Measurements from ENCODE around the gene SP7.
"Not testable (repeated sequence)": the region's sequence is repeated elsewhere in the genome, so short reads cannot be mapped to it uniquely, and the experiment has no call there.

SP7 gene

DNA sequence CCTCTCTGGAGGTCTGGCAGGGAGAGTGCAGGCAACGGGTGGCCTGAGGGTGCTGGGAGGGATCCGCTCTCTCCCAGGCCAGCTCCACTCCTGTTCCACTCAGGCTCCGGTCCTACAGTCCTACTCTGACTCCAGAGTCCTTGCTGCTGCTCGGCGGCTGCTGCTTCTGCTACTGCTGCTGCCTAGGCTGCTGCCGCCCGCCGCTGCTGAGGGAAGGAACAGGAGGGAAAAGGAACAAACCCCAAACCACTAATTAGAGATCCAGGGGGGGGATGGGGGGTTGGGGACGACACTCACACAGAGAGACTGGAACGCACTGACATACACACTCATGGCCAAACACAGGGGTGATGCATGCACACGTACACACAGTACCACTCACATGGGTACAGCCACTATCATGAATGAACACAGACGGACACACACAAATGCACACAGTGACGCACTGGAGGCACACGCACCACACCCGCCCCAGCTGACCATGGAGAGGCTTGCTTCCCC is at the start of gene SP7:
Gene SP7 (minus strand): TSS at position 174 of the 501 bp plus-strand sequence. CDS start 708 bp downstream, outside the sequence.
- peak; percentile 57 for DNase-seq (ENCODE audit: low read depth, low spot score)

GRCh38 chr12:53383258-53383657 is 47.1 kb upstream of the SP7 start:
- DNase-seq (ENCODE audit: low read depth, low spot score) = no peak

DNA sequence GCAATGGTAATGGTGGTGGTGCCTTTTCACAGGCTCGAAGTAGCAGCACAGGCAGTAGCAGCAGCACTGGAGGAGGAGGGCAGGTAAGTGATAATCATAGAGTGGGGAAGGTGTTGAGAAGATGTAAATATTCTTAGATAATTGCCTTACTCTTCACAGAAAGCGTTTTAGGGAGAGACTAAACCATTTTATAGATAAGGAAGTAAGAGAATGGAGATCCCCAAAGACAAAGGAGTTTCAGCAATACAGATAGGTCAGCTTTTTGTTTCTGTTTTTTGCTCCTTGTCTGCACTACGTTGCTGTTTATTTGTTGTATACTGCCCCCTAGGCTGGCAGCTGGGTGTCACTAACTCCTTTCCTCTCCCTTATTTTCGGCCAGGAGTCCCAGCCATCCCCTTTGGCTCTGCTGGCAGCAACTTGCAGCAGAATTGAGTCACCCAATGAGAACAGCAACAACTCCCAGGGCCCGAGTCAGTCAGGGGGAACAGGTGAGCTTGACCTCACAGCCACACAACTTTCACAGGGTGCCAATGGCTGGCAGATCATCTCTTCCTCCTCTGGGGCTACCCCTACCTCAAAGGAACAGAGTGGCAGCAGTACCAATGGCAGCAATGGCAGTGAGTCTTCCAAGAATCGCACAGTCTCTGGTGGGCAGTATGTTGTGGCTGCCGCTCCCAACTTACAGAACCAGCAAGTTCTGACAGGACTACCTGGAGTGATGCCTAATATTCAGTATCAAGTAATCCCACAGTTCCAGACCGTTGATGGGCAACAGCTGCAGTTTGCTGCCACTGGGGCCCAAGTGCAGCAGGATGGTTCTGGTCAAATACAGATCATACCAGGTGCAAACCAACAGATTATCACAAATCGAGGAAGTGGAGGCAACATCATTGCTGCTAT is 45.8 kb upstream of the SP7 start:
- DNase-seq (ENCODE audit: low read depth, low spot score) = peak; percentile 71

GRCh38 chr12:53380794-53381730 is 44.9 kb upstream of the SP7 start:
- peak; percentile 33 for DNase-seq (ENCODE audit: low read depth, low spot score)

- peak; percentile 98 for DNase-seq (ENCODE audit: low read depth, low spot score)
Observed at GRCh38 chr12:53380104-53380793, 44.1 kb upstream of the SP7 start, which contains the start of gene SP1. SP1 (plus strand) TSS chr12:53380176; CDS start chr12:53380292, 116 bp downstream.

DNA sequence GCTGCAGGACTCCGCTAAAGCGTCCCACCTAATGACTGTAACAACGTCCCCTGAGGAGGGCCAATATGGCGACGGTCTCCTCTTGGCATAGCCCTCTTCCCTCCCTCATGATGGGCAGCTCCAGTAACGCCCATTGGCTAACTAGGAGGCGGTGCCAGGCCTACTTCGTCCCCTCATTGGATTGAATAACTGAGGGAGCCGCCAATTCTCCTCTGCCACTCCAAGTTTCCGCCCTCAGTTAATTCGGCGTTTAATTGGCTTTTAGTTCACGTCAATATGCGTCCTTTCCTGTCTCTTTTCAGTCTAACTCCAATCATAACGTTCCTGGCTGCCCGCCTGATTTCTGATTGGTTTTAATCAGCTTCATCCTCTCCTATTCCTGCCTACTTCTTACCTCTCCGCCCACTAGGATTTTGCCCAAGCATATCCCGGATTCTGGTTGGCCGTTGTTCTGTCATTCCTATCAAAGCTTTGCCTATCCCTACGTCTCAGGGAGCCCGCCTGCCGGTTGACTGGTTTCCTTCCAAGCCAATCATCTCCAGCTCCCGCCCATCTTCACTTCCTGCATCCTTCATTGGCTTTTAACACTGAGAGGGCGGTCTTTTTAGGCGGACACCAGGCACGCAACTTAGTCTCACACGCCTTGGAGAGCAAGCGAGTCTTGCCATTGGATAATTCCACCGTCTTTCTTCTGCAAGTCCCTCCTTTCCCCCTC is 43.4 kb upstream of the SP7 start:
- DNase-seq (ENCODE audit: low read depth, low spot score) = peak; percentile 100

DNA sequence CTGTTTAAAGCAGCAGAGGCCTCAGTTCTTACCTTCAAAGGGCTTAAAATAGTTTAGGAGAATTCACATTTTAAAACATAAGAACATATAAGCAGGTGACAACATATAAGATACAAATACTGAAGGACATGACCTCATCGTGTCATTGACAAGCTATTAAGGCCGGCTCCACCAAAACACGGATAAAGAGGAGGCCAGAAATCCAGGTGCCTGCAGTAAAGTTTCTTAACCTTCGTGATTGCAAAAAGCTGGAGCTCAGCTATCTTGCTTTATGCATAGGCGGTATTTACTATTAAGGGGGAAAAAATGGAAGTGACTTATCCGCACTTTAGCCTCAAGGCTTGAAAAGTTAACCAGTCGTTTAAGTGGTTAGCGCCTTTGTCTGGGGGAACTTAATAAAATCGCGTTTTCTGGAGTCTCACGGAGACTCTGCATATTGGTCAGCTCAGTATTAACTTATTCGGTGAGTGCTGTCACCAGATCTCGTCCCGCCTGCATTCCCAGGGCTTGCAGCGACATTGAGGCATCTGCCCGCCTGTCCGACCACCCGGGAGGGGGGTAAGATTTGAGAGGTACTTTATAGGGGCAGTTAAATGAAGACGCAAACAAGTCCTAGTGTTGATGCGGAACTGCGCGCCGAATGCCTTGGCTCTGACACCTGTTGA is 42.7 kb upstream of the SP7 start:
- peak; percentile 24 for DNase-seq (ENCODE audit: low read depth, low spot score)

DNA sequence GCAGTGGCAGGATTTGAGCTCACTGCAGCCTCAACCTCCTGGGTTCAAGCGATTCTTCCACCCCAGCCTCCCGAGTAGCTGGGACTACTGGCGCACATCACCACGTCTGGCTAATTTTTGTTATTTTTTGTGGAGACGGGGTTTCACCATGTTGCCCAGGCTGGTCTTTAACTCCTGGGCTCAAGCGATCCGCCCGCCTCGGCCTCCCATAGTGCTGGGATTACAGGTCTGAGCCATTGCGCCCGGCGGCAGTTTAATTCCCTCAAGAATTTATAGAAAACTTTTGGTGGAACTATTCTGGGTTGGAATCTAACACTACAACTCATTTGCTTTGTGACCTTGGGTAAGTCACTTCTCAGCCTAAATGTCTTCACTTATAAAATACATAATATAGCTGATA is 42.1 kb upstream of the SP7 start:
- no peak for DNase-seq (ENCODE audit: low read depth, low spot score)

GRCh38 chr12:53376747-53377146 is 40.6 kb upstream of the SP7 start:
- DNase-seq (ENCODE audit: low read depth, low spot score) = no peak

- not testable (repeated sequence) for DNase-seq (ENCODE audit: low read depth, low spot score)
Observed at GRCh38 chr12:53374277-53374676, 38.1 kb upstream of the SP7 start.

DNA sequence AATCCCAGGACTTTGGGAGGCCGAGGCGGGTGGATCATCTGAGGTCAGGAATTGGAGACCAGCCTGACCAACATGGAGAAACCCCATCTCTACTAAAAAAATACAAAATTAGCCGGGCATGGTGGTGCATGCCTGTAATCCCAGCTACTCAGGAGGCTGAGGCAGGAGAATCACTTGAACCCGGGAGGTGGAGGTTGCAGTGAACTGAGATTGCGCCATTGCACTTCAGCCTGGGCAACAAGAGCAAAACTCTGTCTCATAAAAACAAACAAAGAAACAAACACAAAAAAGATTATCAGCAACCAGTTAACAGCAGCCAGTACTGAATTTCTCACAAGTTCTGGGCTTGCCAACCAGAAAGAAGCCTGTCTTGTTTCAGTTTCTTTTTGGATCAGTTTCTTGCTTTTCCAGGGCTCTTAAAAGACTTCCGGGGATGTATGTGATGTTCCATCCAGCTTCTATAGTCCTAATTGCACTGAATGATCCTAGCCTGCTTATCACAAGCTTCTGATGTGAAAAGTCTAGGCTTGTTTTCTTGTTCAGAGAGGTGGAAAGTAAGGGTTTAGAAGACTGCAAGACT is 37.5 kb upstream of the SP7 start:
- not testable (repeated sequence) for DNase-seq (ENCODE audit: low read depth, low spot score)

- DNase-seq (ENCODE audit: low read depth, low spot score) = no peak
Observed at GRCh38 chr12:53365245-53365904, 29.2 kb upstream of the SP7 start.

DNA sequence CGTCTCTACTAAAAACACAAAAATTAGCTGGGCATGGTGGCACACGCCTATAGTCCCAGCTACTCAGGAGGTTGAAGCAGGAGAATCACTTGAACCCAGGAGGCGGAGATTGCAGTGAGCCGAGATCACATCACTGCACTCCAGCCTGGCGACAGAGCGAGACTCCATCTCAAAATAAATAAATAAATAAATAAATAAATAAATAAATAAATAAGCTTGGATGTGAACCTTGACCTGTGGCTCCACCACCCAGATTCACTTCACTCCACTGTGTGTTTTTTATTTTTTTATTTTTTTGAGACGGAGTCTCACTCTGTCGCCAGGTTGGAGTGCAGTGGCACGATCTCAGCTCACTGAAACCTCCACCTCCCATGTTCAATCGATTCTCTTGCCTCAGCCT is 25.5 kb upstream of the SP7 start:
- DNase-seq (ENCODE audit: low read depth, low spot score) = not testable (repeated sequence)

DNA sequence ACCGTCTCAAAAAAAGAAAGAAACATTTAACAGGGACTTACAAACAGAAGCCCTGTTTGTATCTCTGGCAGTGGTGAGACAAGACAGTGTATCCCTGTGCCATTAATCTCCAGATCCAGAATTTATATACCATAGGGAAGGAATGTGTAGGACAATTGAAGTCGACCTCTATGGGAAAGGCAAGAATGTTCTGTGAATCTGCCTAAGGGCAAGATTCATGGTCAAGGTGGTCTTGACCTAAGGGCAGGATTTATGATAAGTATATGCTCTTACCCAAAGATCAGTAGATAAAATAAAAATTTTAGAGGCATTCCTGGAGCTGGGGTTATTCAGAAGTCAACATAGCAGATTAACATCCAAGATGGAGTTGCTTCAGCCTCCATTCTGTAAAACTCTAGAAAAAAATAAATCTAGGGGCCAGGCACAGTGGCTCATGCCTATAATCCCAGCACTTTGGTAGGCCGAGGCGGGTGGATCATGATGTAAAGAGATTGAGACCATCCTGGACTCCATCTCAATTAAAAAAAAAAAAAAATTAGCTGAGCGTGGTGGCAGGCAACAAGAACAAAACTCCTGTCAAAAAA is 22.8 kb upstream of the SP7 start:
- DNase-seq (ENCODE audit: low read depth, low spot score) = no peak

- no peak for DNase-seq (ENCODE audit: low read depth, low spot score)
Observed at GRCh38 chr12:53355121-53355520, 19.0 kb upstream of the SP7 start.

DNA sequence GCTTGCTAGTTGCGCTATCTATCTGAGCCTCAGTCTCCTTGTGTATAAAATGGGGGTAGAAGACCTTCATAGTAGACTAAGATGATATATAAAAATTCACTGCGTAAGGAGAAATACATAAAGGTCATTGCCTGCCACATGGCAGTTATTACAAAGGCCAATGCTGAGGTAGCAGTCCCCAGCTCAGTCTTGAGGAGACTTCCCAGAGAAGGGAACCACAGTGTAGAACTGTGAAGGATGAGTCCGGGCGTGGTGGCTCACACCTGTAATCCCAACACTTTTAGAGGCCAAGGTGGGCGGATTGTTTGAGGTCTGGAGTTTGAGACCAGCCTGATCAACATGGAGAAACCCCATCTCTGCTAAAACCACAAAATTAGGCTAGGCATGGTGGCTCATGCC is 17.1 kb upstream of the SP7 start:
- no peak for DNase-seq (ENCODE audit: low read depth, low spot score)

GRCh38 chr12:53352331-53353256 is 16.4 kb upstream of the SP7 start:
- peak; percentile 92 for DNase-seq (ENCODE audit: low read depth, low spot score)

DNA sequence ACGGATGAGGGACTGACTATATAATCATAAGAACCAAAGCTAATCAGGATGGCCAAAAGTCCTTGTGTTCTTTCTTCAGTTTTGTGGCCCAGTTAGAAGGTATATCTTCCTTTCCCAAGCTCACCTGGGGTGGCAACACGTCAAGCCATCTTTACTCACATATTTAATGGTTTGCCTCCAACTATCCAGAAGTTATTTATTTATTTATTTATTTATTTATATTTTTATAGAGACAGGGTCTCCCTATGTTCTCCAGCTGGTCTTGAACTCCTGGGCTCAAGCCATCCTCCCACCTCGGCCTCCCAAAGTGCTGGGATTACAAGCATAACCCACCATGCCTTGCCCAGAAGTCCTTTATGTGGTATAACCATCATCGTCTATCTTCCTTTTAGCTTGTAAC is 11.8 kb upstream of the SP7 start:
- no peak for DNase-seq (ENCODE audit: low read depth, low spot score)

All from astrocyte of the hippocampus (primary cell).